Astrocyte of the spinal cord (primary cell): ENCODE measurements around the gene ZNF99.

Experiments
- DNase-seq: peaks from one replicate; pipeline ENCODE4 v3.0.0; 2011; ENCODE audit warnings: low read depth, low spot score
- H3K4me3 ChIP-seq: 2 replicates; pipeline ENCODE4 v1.5.1; 2011; ENCODE audit warnings: low read depth, mild to moderate bottlenecking, low read length, moderate library complexity
- CTCF ChIP-seq: IDR thresholded peaks from 2 replicates; pipeline ENCODE4 v1.5.1; 2012; ENCODE audit warnings: low read depth, mild to moderate bottlenecking, low read length, inconsistent platforms
- in situ Hi-C: cut with HindIII; loops from 2 replicates; pipeline ENCODE4 v1.10.0; 2017; ENCODE audit warnings: low sequenced_read_pairs

ZNF99 gene

GRCh38 chr19:22783651-22784410 is at the start of gene ZNF99:
ZNF99 (minus strand) TSS chr19:22784151; CDS start chr19:22784016, 135 bp downstream.
- TF ChIP-seq CTCF, result no peak
- no peak for DNase-seq
- in situ Hi-C loops, result no loop called here
- H3K4me3 ChIP-seq, result no peak within 1 kb of the TSS

- no peak for TF ChIP-seq CTCF
- no peak within 1 kb of the TSS for H3K4me3 ChIP-seq
- in situ Hi-C loops, result no loop called here
- DNase-seq, result no peak
These were observed 48.2 kb upstream of the ZNF99 start, which contains the start of gene ZNF723 for GRCh38 chr19:22832031-22832762. ZNF723 (plus strand) TSS chr19:22832291; CDS start chr19:22832380, 89 bp downstream.

DNA sequence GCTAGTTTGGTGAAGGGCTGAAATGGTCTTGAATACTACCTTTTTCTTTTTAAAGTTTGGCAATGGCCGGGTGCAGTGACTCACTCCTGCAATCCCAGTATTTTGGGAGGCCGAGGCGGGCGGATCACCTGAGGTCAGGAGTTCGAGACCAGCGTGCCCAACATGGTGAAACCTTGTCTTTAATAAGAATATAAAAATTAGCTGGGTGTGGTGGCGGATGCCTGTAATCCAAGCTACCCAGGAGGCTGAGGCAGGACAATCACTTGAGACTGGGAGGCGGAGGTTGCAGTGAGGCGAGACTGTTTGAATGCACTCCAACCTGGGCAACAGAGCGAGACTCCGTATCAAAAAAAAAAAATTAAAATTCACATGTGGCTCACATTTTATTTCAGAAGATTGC is 47.3 kb upstream of the ZNF99 start:
- H3K4me3 ChIP-seq, result no peak overlapping the region
- DNase-seq, result no peak
- in situ Hi-C loops, result no loop called here
- no peak for TF ChIP-seq CTCF

DNA sequence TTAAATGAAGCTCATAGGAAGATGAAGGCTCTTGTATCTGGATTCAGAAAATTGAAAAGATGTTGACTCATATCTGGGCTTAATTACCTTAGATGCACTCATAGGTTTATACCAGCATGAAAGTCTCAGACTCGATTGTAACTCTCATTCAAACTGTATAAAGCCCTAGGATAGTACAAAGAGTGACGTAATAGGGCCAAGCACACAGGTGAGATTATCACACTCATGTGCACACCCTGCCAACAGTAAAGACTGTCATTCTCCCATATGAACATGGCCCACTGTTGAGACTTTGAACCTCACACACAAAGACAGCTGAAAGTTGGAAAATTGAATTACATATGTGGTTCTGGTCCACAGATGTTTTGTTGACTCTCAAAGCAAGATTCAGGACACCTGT is 30.2 kb upstream of the ZNF99 start:
- no peak for DNase-seq
- H3K4me3 ChIP-seq, result no peak overlapping the region
- in situ Hi-C loops, result no loop called here
- TF ChIP-seq CTCF, result no peak

- TF ChIP-seq CTCF, result no peak
- DNase-seq, result no peak
- no peak overlapping the region for H3K4me3 ChIP-seq
- in situ Hi-C loops, result no loop called here
These were observed 23.3 kb upstream of the ZNF99 start for GRCh38 chr19:22807061-22807835.

GRCh38 chr19:22806418-22806817 is 22.5 kb upstream of the ZNF99 start:
- TF ChIP-seq CTCF, result no peak
- H3K4me3 ChIP-seq, result no peak overlapping the region
- no peak for DNase-seq
- in situ Hi-C loops, result no loop called here
